NK-92 treated with Interleukin-12 subunit alpha and Interleukin-12 subunit beta, amount 100 ng/mL, for 24 hours (cell line): ENCODE results near the gene APOE.

Source experiments
- DNase-seq: peaks from one replicate; lab custom pipeline; 2025; lab: John Stamatoyannopoulos, UW

Gene APOE

DNA sequence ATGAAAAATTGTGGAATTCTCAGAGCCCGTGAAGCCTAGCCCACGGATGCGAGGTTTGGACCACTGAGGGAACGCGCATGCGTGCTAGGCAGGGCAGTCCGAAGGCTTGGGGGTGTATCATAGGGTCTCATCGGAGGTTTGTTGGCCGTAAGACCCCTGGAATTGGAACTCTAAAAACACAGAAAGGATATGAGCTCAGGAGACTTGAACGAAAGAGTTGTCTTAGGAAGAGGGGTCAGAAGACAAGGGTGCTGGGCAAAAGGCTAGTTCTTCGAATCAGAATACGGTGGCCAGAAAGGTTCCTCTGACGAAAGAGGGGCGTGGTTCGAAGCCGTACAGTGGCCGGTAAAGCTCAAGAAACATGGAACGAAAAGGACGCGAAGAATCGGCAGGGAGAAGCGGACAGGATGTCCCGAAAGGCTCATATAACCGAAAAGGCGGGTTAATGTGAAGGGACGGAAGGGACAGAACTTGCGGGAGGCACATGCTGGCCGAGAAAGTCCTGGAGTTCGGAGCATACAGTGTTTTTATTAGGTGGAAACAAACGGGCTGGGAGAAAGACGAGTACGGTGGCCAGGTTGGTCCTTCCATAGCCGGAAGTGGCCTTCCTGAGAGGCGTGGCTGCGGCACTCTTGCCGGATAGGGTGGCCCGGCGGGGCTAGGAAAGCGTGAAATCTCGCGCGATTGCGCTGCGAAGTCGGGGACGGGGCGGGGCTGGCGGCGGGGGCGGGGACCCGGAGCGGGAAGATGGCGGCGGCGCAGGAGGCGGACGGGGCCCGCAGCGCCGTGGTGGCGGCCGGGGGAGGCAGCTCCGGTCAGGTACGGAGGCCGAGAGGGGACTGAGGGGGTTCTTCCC lies 49.3 kb downstream of the APOE start, which contains the start of gene CLPTM1:
Gene CLPTM1 (plus strand): TSS at position 732 of the 856 bp plus-strand sequence. CDS start 16 bp downstream, at position 748.
- DNase-seq: peak; percentile 96

DNA sequence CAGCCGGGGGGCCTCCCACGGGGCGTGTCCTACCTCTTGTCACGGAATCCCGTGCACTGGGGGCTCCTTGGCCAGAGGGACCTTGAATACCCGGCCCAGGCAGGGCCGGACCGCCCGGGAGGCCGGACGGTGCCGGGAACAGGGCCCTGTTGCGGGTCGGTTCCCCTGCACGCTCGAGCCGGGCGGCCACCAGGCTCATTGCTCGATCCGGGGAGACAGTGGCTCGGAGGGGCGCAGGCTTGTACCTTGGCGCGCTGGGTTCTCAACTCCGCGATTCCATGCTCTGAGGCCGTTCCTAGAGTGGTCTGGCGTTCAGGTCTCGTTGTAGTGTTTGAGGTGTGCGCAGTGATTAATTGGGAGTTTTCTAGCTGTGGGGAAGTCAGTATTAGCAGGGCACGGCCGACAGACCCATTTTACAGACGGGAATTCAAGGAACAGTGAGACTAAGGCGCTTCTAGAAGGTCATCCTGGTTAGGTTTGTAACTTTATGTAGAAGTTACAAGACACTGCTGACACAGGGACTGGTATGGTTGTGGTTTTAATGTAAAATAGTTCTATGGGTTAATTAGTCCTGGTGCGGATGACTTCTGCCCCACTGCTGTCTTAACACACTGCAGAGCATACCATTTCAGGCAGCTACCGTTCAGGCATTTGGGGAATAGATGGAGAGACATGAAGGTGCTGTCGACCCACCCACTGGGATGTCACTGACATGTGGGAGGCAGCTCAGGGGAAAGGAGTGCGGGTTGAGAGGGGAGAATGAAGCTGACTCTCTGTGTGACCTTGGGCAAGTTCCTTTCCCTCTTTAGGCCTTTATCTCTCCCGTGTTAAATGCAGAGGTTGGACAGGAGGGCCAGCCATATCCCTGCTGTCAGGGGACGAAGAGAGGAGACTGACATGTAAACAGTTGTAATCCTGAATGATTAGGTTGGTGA lies 50.2 kb downstream of the APOE start:
- DNase-seq: no peak

DNA sequence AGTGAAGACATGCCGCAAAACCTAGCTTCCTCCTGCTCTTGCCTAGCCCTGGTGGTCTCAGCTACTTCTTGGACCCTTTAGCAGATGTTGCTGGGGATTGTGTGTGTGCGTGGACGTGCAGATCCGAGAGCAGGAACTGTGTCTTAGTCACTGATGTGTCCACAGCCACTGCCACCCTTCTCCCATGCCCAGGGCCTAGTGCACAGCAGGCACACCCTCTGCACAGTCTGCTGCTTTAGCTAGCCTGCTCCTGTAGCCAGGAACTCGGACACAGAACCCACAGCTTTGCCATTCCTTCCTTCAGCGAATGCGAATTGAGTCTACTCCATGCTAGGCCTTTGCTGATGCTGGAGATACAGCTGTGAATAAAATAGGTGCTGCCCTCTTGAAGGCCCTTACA lies 51.9 kb downstream of the APOE start:
- DNase-seq: no peak

DNA sequence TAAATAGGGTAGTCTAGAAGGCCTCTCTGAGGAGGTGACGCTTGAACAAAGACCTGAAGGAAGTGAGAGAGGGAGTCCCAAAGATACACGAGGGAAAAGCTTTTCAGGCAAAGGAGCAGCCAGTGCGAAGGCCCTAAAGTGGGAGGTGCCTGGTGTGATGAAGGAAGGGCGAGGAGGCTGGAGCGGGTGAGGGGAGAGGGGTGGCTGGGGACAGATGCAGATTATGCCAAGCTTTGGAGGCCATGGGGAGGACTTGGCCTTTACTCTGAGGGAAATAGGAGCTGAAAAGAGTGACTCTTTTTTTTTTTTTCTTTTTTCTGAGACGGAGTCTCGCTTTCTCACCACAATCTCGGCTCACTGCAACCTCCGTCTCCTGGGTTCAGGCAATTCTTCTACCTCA lies 52.5 kb downstream of the APOE start:
- no peak for DNase-seq
